GM23338 (cell line): Measurements from ENCODE around the gene IQUB. TPM values are rescaled to one million over a fixed set of nuclear protein-coding genes. Genes with fewer than 3 reads are reported as not detected.

ENCODE experiments used
- ATAC-seq: fragments of 200-7000 bp; cut with Tn5 transposase; 3 replicates; pipeline ENCODE4 v1.9.1; 2020
- DNase-seq: peaks from one replicate; pipeline ENCODE4 v3.0.0-alpha.2; 2015; ENCODE audit warnings: low spot score
- H2AFZ ChIP-seq: fragments of 200-600 bp; sonication (generic); 2 replicates; pipeline ENCODE4 v1.8.0; 2016; ENCODE audit warnings: antibody characterized with exemption, mild to moderate bottlenecking, moderate library complexity
- H3F3A ChIP-seq: fragments of 200-600 bp; sonication (generic); replicated peaks from 2 replicates; pipeline ENCODE4 v1.8.0; 2017; ENCODE audit warnings: antibody characterized with exemption, mixed run types, low read depth
- H3K27ac ChIP-seq: fragments of 200-600 bp; sonication (generic); 2 replicates; pipeline ENCODE4 v1.6.1; 2016; ENCODE audit warnings: low read depth
- H3K27me3 ChIP-seq: fragments of 200-600 bp; sonication (generic); 2 replicates; pipeline ENCODE4 v1.8.0; 2016; ENCODE audit warnings: mild to moderate bottlenecking, mixed run types, moderate library complexity; ENCODE audit not compliant: insufficient read depth
- H3K36me3 ChIP-seq: fragments of 200-600 bp; sonication (generic); 2 replicates; pipeline ENCODE4 v1.8.0; 2016; ENCODE audit warnings: mild to moderate bottlenecking; ENCODE audit not compliant: insufficient read depth
- H3K4me1 ChIP-seq: fragments of 200-600 bp; sonication (generic); 2 replicates; pipeline ENCODE4 v1.8.0; 2016; ENCODE audit warnings: mild to moderate bottlenecking, moderate library complexity; ENCODE audit not compliant: insufficient read depth
- H3K4me2 ChIP-seq: fragments of 200-600 bp; sonication (generic); 2 replicates; pipeline ENCODE4 v1.7.1; 2017; ENCODE audit warnings: mixed run types
- H3K4me3 ChIP-seq: fragments of 200-600 bp; sonication (generic); 2 replicates; pipeline ENCODE4 v1.6.1; 2016; ENCODE audit warnings: mixed run types
- H3K79me2 ChIP-seq: fragments of 200-600 bp; sonication (generic); replicated peaks from 2 replicates; pipeline ENCODE4 v1.8.0; 2017; ENCODE audit warnings: mild to moderate bottlenecking; ENCODE audit not compliant: insufficient read depth
- H3K9me2 ChIP-seq: fragments of 200-600 bp; sonication (generic); 2 replicates; pipeline ENCODE4 v1.8.0; 2017; ENCODE audit not compliant: insufficient read depth
- H4K20me1 ChIP-seq: fragments of 200-600 bp; sonication (generic); replicated peaks from 2 replicates; pipeline ENCODE4 v1.8.0; 2017; ENCODE audit warnings: mild to moderate bottlenecking; ENCODE audit not compliant: insufficient read depth
- H3K27ac Mint-ChIP-seq: 2 replicates; pipeline ENCODE4 v1.8.0; 2020; ENCODE audit warnings: inconsistent platforms, mild to moderate bottlenecking, moderate library complexity, mixed read lengths
- H3K27me3 Mint-ChIP-seq: 3 replicates; pipeline ENCODE4 v1.8.0; 2022; ENCODE audit warnings: low read depth, mild to moderate bottlenecking, moderate library complexity, mixed read lengths, inconsistent platforms; ENCODE audit not compliant: insufficient read depth, poor library complexity
- H3K36me3 Mint-ChIP-seq: 3 replicates; pipeline ENCODE4 v1.8.0; 2021; ENCODE audit warnings: low read depth, mild to moderate bottlenecking, inconsistent platforms, moderate library complexity, mixed read lengths
- H3K4me1 Mint-ChIP-seq: 3 replicates; pipeline ENCODE4 v1.8.0; 2020; ENCODE audit warnings: mild to moderate bottlenecking, inconsistent platforms, mixed read lengths
- H3K4me3 Mint-ChIP-seq: 3 replicates; pipeline ENCODE4 v1.8.0; 2021; ENCODE audit warnings: moderate library complexity, mild to moderate bottlenecking, inconsistent platforms, mixed read lengths
- H3K9me3 Mint-ChIP-seq: 3 replicates; pipeline ENCODE4 v1.8.0; 2020; ENCODE audit warnings: moderate library complexity, mild to moderate bottlenecking, inconsistent platforms, mixed read lengths
- CREB1 ChIP-seq: fragments of 250-450 bp; sonication (Bioruptor Pico); IDR thresholded peaks from 2 replicates; pipeline ENCODE4 v1.5.0; 2020; ENCODE audit warnings: low read depth, mild to moderate bottlenecking, moderate library complexity
- ETS1 ChIP-seq: IDR thresholded peaks from 2 replicates; pipeline ENCODE4 v1.6.1; 2016; ENCODE audit warnings: antibody characterized with exemption
- EZH2phosphoT487 ChIP-seq: fragments of 200-600 bp; sonication (generic); IDR thresholded peaks from one replicate; pipeline ENCODE4 v1.8.1; 2018; ENCODE audit warnings: antibody characterized with exemption; ENCODE audit not compliant: unreplicated experiment
- NANOG ChIP-seq: IDR thresholded peaks from 2 replicates; pipeline ENCODE4 v1.6.1; 2016; ENCODE audit warnings: antibody characterized with exemption, borderline replicate concordance
- STAT1 ChIP-seq: IDR thresholded peaks from one replicate; pipeline ENCODE4 v1.6.1; 2016; ENCODE audit warnings: antibody characterized with exemption; ENCODE audit not compliant: unreplicated experiment
- polyA plus RNA-seq: library from polyadenylated mRNA; unstranded; fragments of >200 nt; fragmentation: Nextera tagmentation; extraction: Ambion mirVana; gene quantifications from 2 replicates; pipeline ENCODE4 v1.2.1, GENCODE V29; 2016
- total RNA-seq: library from RNA; depleted of rRNA; stranded (reverse); fragments of >200 nt; shearing (Covaris generic); gene quantifications from 2 replicates; pipeline ENCODE4 v1.2.3, GENCODE V29; 2014
- TF ChIP-seq, protein P1 (sequence below): fragments of 250-450 bp; sonication (Bioruptor Pico); IDR thresholded peaks from 2 replicates; pipeline ENCODE4 v1.5.0; 2020; ENCODE audit warnings: mild to moderate bottlenecking, moderate library complexity

The IQUB gene
- total and polyA plus RNA-seq, 2 experiments from 2014 or later: 0.79 to 1.1 TPM

GRCh38 chr7:123455965-123456470 lies 78.4 kb downstream of the IQUB start:
- Mint-ChIP-seq H3K36me3 (peaks cover 16% of the 10 kb centered on the region), H3K9me3 (peaks cover 9% of the 10 kb centered on the region)

GRCh38 chr7:123440101-123440548 lies 94.3 kb downstream of the IQUB start:
- Histone ChIP-seq H3K4me3 (no peak overlapping the region), H4K20me1 (no peaks in the 10 kb centered on the region), H3K4me1 (peaks cover 18% of the 10 kb centered on the region), H3K36me3 (no peaks in the 10 kb centered on the region), H3K79me2 (no peaks in the 10 kb centered on the region), H3K27ac (peak overlapping the region; percentile 89), H3K27me3 (no peaks in the 10 kb centered on the region), H2AFZ (no peak overlapping the region), H3K9me2 (peaks cover 5% of the 10 kb centered on the region; the same call in 1 of the 2 replicates), H3F3A (no peaks in the 10 kb centered on the region), H3K4me2 (0 out of 2 replicates have a peak overlapping the region, but pooled peaks have one; percentile 15)
- H3K27me3 Mint-ChIP-seq: no peaks in the 10 kb centered on the region
- H3K4me1 Mint-ChIP-seq: peaks cover 26% of the 10 kb centered on the region
- H3K9me3 Mint-ChIP-seq: 0 out of 3 replicates have a peak, but pooled peaks cover 2% of the 10 kb centered on the region
- TF ChIP-seq EZH2phosphoT487: no peak
- TF ChIP-seq NANOG: peak; percentile 90
- 0 out of 2 replicates have a peak, but pooled peaks have one; percentile 42 for TF ChIP-seq CREB1 (CRISPR knock-in tag)
- TF ChIP-seq, protein P1, sequence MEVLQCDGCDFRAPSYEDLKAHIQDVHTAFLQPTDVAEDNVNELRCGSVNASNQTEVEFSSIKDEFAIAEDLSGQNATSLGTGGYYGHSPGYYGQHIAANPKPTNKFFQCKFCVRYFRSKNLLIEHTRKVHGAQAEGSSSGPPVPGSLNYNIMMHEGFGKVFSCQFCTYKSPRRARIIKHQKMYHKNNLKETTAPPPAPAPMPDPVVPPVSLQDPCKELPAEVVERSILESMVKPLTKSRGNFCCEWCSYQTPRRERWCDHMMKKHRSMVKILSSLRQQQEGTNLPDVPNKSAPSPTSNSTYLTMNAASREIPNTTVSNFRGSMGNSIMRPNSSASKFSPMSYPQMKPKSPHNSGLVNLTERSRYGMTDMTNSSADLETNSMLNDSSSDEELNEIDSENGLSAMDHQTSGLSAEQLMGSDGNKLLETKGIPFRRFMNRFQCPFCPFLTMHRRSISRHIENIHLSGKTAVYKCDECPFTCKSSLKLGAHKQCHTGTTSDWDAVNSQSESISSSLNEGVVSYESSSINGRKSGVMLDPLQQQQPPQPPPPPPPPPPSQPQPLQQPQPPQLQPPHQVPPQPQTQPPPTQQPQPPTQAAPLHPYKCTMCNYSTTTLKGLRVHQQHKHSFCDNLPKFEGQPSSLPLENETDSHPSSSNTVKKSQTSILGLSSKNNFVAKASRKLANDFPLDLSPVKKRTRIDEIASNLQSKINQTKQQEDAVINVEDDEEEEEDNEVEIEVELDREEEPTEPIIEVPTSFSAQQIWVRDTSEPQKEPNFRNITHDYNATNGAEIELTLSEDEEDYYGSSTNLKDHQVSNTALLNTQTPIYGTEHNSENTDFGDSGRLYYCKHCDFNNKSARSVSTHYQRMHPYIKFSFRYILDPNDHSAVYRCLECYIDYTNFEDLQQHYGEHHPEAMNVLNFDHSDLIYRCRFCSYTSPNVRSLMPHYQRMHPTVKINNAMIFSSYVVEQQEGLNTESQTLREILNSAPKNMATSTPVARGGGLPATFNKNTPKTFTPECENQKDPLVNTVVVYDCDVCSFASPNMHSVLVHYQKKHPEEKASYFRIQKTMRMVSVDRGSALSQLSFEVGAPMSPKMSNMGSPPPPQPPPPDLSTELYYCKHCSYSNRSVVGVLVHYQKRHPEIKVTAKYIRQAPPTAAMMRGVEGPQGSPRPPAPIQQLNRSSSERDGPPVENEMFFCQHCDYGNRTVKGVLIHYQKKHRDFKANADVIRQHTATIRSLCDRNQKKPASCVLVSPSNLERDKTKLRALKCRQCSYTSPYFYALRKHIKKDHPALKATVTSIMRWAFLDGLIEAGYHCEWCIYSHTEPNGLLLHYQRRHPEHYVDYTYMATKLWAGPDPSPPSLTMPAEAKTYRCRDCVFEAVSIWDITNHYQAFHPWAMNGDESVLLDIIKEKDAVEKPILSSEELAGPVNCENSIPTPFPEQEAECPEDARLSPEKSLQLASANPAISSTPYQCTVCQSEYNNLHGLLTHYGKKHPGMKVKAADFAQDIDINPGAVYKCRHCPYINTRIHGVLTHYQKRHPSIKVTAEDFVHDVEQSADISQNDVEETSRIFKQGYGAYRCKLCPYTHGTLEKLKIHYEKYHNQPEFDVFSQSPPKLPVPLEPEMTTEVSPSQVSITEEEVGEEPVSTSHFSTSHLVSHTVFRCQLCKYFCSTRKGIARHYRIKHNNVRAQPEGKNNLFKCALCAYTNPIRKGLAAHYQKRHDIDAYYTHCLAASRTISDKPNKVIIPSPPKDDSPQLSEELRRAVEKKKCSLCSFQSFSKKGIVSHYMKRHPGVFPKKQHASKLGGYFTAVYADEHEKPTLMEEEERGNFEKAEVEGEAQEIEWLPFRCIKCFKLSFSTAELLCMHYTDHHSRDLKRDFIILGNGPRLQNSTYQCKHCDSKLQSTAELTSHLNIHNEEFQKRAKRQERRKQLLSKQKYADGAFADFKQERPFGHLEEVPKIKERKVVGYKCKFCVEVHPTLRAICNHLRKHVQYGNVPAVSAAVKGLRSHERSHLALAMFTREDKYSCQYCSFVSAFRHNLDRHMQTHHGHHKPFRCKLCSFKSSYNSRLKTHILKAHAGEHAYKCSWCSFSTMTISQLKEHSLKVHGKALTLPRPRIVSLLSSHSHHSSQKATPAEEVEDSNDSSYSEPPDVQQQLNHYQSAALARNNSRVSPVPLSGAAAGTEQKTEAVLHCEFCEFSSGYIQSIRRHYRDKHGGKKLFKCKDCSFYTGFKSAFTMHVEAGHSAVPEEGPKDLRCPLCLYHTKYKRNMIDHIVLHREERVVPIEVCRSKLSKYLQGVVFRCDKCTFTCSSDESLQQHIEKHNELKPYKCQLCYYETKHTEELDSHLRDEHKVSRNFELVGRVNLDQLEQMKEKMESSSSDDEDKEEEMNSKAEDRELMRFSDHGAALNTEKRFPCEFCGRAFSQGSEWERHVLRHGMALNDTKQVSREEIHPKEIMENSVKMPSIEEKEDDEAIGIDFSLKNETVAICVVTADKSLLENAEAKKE (CRISPR knock-in tag): peak; percentile 87
- H3K36me3 Mint-ChIP-seq: peaks cover 7% of the 10 kb centered on the region; the same call in 1 of the 3 replicates
- H3K4me3 Mint-ChIP-seq: no peak overlapping the region
- DNase-seq: peak; percentile 90
- ATAC-seq: peak; percentile 97
- peak overlapping the region; percentile 89 for H3K27ac Mint-ChIP-seq

More at GRCh38 chr7:123455965-123456470, 78.4 kb downstream of the IQUB start:
- no peak overlapping the region for H3K27ac ChIP-seq
- TF ChIP-seq ETS1 (no peak), STAT1 (no peak)
- no peak for ATAC-seq
- Mint-ChIP-seq H3K27me3 (peaks cover 2% of the 10 kb centered on the region), H3K27ac (no peak overlapping the region), H3K4me3 (no peak overlapping the region), H3K4me1 (no peaks in the 10 kb centered on the region; the same call in 1 of the 3 replicates)
- no peaks in the 10 kb centered on the region for H4K20me1 ChIP-seq
- H2AFZ ChIP-seq: no peak overlapping the region
- no peaks in the 10 kb centered on the region for H3K9me2 ChIP-seq
- H3F3A ChIP-seq: no peaks in the 10 kb centered on the region
- H3K4me3 ChIP-seq: no peak overlapping the region
- no peak for DNase-seq
- H3K4me1 ChIP-seq: no peaks in the 10 kb centered on the region
- no peaks in the 10 kb centered on the region for H3K79me2 ChIP-seq
- peaks cover 5% of the 10 kb centered on the region; the same call in 1 of the 2 replicates for H3K36me3 ChIP-seq
- H3K4me2 ChIP-seq: no peak overlapping the region
- H3K27me3 ChIP-seq: no peaks in the 10 kb centered on the region
